ENCODE measurements around the gene TBX15.

- no peak for TF ChIP-seq CTCF (IDR thresholded peaks at IDR 0.05)
- TF ChIP-seq POLR2AphosphoS5 (IDR thresholded peaks at IDR 0.05): no peak
Measured at GRCh38 chr1:118927427-118928187, 60.5 kb downstream of the TBX15 start.
